Kidney epithelial cell (primary cell): ENCODE data around the gene SPATA31D3. TPM values are rescaled to one million over a fixed set of nuclear protein-coding genes. Genes with fewer than 3 reads are reported as not detected.

Experiments
- DNase-seq: peaks from one replicate; pipeline ENCODE4 v3.0.0-alpha.2; 2010; ENCODE audit warnings: low read depth
- H3K27me3 ChIP-seq: 2 replicates; pipeline ENCODE4 v1.6.0; 2011; ENCODE audit warnings: low read length; ENCODE audit not compliant: control insufficient read depth, insufficient read depth
- H3K36me3 ChIP-seq: 2 replicates; pipeline ENCODE4 v1.5.1; 2011; ENCODE audit warnings: low read length; ENCODE audit not compliant: control insufficient read depth, insufficient read depth
- H3K4me3 ChIP-seq: 2 replicates; pipeline ENCODE4 v1.5.1; 2011; ENCODE audit warnings: low read depth, mild to moderate bottlenecking, control low read depth, low read length
- total RNA-seq: library from RNA; depleted of rRNA; stranded (reverse); fragments of >200 nt; gene quantifications from 2 replicates; pipeline ENCODE4 v1.2.3, GENCODE V29; 2015
- TF ChIP-seq, protein P1 (sequence below): IDR thresholded peaks from 2 replicates; pipeline ENCODE4 v1.5.1; 2011; ENCODE audit warnings: mild to moderate bottlenecking, moderate library complexity, low read length, control low read depth, inconsistent platforms; ENCODE audit not compliant: insufficient read depth, poor library complexity, severe bottlenecking

Gene SPATA31D3
- total RNA-seq, 1 donor from 2014 or later = not detected

- no peak for DNase-seq
- Histone ChIP-seq H3K27me3 (no peaks in the 10 kb centered on the region), H3K4me3 (no peak overlapping the region), H3K36me3 (no peaks in the 10 kb centered on the region)
- TF ChIP-seq, protein P1, sequence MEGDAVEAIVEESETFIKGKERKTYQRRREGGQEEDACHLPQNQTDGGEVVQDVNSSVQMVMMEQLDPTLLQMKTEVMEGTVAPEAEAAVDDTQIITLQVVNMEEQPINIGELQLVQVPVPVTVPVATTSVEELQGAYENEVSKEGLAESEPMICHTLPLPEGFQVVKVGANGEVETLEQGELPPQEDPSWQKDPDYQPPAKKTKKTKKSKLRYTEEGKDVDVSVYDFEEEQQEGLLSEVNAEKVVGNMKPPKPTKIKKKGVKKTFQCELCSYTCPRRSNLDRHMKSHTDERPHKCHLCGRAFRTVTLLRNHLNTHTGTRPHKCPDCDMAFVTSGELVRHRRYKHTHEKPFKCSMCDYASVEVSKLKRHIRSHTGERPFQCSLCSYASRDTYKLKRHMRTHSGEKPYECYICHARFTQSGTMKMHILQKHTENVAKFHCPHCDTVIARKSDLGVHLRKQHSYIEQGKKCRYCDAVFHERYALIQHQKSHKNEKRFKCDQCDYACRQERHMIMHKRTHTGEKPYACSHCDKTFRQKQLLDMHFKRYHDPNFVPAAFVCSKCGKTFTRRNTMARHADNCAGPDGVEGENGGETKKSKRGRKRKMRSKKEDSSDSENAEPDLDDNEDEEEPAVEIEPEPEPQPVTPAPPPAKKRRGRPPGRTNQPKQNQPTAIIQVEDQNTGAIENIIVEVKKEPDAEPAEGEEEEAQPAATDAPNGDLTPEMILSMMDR = no peak
Observed at GRCh38 chr9:81953096-81953495, 9.8 kb downstream of the SPATA31D3 start.

- no peak overlapping the region for H3K4me3 ChIP-seq
Observed at GRCh38 chr9:81955625-81956024, 12.3 kb downstream of the SPATA31D3 start.

DNA sequence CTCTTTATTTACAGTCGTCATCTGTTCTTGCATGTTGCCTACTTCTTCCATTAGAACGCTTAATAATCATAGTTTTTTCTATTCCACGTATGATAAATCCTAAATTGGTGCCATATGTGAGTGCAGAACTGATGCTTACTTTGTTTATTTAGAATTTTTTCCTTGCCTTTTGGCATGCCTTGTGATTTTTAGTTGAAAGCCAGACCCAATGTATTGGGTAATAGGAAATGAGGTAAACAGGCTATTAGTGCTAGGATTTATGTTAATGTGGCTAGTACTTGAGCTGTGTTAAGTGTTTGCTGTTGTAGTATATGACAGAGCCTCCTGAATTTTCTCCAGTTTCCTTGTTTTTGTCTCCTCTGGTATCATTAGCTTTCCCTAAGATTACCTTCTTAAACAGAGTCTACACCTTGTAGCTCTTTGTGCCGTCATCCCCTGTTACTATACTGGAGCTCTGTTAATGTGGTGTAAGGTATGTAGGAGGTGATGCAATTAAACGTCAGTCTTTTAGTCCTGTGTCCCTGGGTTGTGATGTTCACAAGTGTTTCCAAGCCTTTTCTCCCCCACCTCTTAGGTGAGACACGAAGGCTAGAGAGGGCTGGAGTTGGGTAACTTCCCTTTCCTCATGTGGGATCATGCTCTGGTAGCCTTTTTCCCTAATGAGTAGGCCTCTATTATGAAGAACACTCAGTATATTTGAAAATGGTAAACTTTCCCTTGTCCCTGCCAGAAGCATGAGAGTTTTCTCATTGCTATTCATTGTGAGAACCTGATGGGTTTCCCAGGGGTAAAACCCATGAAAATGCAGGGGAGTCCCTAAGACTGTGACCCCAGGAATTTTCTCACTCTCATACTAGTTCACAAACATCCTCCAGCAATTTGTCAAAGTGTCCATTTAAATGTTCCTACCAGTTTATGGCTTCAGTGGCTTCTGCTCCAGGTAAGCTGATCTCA, 21.2 kb downstream of the SPATA31D3 start:
- no peak for DNase-seq
- TF ChIP-seq, protein P1 = no peak
- no peaks in the 10 kb centered on the region for H3K27me3 ChIP-seq
- H3K36me3 ChIP-seq = no peaks in the 10 kb centered on the region
- H3K4me3 ChIP-seq = no peak overlapping the region

More at GRCh38 chr9:81955625-81956024, 12.3 kb downstream of the SPATA31D3 start:
- DNase-seq = no peak
- TF ChIP-seq, protein P1 = no peak
- no peaks in the 10 kb centered on the region for H3K36me3 ChIP-seq
- no peaks in the 10 kb centered on the region for H3K27me3 ChIP-seq

- TF ChIP-seq, protein P1 = no peak
- DNase-seq = no peak
- no peaks in the 10 kb centered on the region for H3K36me3 ChIP-seq
- H3K4me3 ChIP-seq = no peak overlapping the region
- no peaks in the 10 kb centered on the region for H3K27me3 ChIP-seq
Observed at GRCh38 chr9:81968026-81968425, 24.7 kb downstream of the SPATA31D3 start.

DNA sequence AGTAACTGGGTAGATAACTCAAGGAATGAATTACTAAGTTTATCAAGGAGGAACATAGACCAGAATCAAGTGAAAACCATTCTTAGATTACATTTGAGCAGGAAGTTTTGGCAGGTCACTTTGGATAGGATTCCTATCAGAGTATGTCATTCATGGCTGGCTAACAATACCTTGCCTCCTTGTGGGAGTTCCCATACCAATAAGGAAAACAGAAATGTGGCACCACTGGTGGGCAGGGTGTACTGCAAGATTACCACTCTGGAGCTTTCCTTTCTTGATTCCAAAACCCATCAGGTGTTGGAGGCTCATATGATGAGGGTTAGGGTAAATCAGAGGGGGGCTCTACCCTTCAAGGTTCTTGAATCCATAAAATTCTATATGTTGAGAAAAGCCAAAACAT, 26.7 kb downstream of the SPATA31D3 start:
- Histone ChIP-seq H3K36me3 (no peaks in the 10 kb centered on the region), H3K4me3 (no peak overlapping the region), H3K27me3 (no peaks in the 10 kb centered on the region)
- no peak for DNase-seq
- TF ChIP-seq, protein P1 = no peak

GRCh38 chr9:81971727-81972126, 28.4 kb downstream of the SPATA31D3 start:
- TF ChIP-seq, protein P1 = no peak
- H3K27me3 ChIP-seq = no peaks in the 10 kb centered on the region
- no peaks in the 10 kb centered on the region for H3K36me3 ChIP-seq
- no peak overlapping the region for H3K4me3 ChIP-seq
- DNase-seq = no peak
